RKO (cell line): ENCODE data around the gene GPSM1.

Experiments used
- DNase-seq: peaks from one replicate; pipeline ENCODE4 v3.0.0-alpha.2; 2016; ENCODE audit warnings: low spot score

GPSM1 gene

GRCh38 chr9:136327304-136327974 lies at the start of gene GPSM1:
Gene GPSM1, plus strand, starts transcription at chr9:136327539. Its CDS starts 157 bp downstream, at chr9:136327696.
- peak; percentile 71 for DNase-seq

GRCh38 chr9:136277746-136278145 lies 49.6 kb upstream of the GPSM1 start:
- no peak for DNase-seq

GRCh38 chr9:136278221-136278620 lies 49.1 kb upstream of the GPSM1 start:
- DNase-seq: no peak

- no peak for DNase-seq
These were observed 48.4 kb upstream of the GPSM1 start for GRCh38 chr9:136278894-136279293.

- DNase-seq: no peak
These were observed 47.9 kb upstream of the GPSM1 start for GRCh38 chr9:136279471-136279870.

- no peak for DNase-seq
These were observed 46.6 kb upstream of the GPSM1 start for GRCh38 chr9:136280535-136281315.

GRCh38 chr9:136281421-136282271 lies 45.7 kb upstream of the GPSM1 start:
- DNase-seq: no peak

GRCh38 chr9:136282272-136282861 lies 45.0 kb upstream of the GPSM1 start:
- DNase-seq: no peak

- DNase-seq: peak; percentile 81
These were observed 43.8 kb upstream of the GPSM1 start for GRCh38 chr9:136283291-136284235.

- DNase-seq: no peak
These were observed 43.0 kb upstream of the GPSM1 start for GRCh38 chr9:136284311-136284710.

- DNase-seq: no peak
These were observed 42.4 kb upstream of the GPSM1 start for GRCh38 chr9:136284951-136285350.

- DNase-seq: no peak
These were observed 41.6 kb upstream of the GPSM1 start for GRCh38 chr9:136285501-136286358.

- DNase-seq: no peak
These were observed 40.9 kb upstream of the GPSM1 start for GRCh38 chr9:136286359-136286986.

- no peak for DNase-seq
These were observed 40.4 kb upstream of the GPSM1 start for GRCh38 chr9:136286987-136287379.

- DNase-seq: no peak
These were observed 39.2 kb upstream of the GPSM1 start for GRCh38 chr9:136287960-136288753.

- DNase-seq: peak; percentile 35
These were observed 37.5 kb upstream of the GPSM1 start for GRCh38 chr9:136289651-136290507.

GRCh38 chr9:136290508-136291000 lies 36.8 kb upstream of the GPSM1 start:
- DNase-seq: no peak
